HG03135 (cell line): ENCODE data around the gene ERMP1.

Experiments
- ATAC-seq: cut with Tn5 transposase; IDR thresholded peaks from one replicate; pipeline ENCODE4 v1.9.1; 2021; ENCODE audit warnings: mild to moderate bottlenecking, moderate library complexity; ENCODE audit not compliant: unreplicated experiment

ERMP1 gene

DNA sequence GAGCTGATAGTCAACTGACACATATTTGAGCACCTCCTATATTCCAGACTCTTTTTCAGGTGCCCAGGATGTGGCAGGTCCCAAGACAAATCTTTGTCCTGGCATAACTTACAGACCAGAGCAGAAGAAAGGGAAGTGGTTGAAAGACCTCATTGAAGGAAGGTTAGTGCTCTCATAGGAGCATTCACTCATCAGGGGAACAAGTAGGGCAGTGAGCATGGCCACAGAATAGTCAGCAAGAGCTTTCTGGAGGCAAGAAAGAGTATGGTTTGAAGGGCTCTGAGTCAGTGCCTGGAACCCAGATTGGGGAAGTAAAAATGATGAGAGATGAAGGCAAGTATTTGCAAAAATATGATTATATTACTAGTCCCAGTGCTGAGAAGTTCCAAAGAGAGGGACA is 25.0 kb upstream of the ERMP1 start:
- no peak for ATAC-seq

GRCh38 chr9:5854063-5854790 is 21.3 kb upstream of the ERMP1 start:
- ATAC-seq = no peak

- ATAC-seq = no peak
Observed at GRCh38 chr9:5853617-5854016, 20.7 kb upstream of the ERMP1 start.

- no peak for ATAC-seq
Observed at GRCh38 chr9:5852987-5853386, 20.1 kb upstream of the ERMP1 start.

GRCh38 chr9:5851445-5851844 is 18.5 kb upstream of the ERMP1 start:
- ATAC-seq = peak; percentile 82

GRCh38 chr9:5850724-5851122 is 17.8 kb upstream of the ERMP1 start:
- no peak for ATAC-seq

DNA sequence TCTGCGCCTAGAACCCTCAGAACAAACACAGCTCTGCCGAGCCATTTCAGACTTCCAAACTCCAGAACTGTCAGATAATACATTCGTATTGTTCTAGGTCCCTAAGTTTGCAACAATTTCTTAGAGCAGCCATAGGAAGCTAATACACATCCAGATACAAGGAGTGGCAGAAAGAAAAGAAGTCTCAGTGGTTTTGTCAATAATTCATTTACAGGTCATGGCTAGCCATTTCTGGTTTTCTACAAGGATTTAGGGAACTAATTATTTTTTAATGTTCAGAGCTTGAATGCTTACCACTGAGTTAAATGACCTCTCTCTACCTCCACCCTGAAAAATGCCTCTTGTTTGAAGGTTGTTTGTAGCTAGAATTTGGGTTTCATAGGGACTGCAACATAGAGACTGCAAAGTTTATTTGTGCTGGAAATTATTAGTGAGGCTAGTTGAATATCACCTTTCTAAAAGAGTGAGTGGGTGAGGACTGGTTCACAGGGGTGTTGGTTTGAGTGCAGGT is 15.5 kb upstream of the ERMP1 start:
- no peak for ATAC-seq

GRCh38 chr9:5846501-5846921 is 13.6 kb upstream of the ERMP1 start:
- no peak for ATAC-seq

GRCh38 chr9:5846096-5846495 is 13.2 kb upstream of the ERMP1 start:
- no peak for ATAC-seq

GRCh38 chr9:5845157-5845531 is 12.2 kb upstream of the ERMP1 start:
- ATAC-seq = no peak

DNA sequence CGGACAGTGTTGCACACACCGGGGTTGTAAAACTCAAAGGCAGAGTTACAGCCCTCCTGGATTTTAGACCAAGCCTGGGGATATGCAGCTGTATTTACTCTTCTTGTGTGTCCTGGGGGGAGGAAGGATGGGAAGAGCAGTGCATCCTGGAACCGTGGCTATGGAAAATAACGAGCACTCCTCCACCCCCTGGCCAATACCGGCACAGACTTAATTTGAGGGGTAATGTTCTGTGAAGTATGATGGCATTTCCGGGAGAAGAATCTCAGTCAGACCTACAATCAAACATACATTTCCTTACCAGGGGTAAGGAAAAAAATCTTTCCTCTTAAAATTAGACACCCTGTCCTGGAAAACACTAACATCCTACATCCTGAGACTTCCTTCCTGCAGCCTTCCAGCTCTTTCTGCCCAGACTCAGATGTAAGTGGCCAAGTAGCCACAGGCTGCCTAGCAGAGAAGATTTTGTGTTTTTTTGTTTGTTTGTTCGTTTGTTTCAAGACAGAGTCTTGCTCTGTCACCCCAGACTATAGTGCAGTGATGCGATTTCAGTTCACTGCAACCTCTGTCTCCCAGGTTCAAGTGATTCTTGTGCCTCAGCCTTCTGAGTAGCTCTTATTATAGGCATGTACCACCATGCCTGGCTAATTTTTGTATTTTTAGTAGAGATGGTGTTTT is 11.0 kb upstream of the ERMP1 start:
- no peak for ATAC-seq

DNA sequence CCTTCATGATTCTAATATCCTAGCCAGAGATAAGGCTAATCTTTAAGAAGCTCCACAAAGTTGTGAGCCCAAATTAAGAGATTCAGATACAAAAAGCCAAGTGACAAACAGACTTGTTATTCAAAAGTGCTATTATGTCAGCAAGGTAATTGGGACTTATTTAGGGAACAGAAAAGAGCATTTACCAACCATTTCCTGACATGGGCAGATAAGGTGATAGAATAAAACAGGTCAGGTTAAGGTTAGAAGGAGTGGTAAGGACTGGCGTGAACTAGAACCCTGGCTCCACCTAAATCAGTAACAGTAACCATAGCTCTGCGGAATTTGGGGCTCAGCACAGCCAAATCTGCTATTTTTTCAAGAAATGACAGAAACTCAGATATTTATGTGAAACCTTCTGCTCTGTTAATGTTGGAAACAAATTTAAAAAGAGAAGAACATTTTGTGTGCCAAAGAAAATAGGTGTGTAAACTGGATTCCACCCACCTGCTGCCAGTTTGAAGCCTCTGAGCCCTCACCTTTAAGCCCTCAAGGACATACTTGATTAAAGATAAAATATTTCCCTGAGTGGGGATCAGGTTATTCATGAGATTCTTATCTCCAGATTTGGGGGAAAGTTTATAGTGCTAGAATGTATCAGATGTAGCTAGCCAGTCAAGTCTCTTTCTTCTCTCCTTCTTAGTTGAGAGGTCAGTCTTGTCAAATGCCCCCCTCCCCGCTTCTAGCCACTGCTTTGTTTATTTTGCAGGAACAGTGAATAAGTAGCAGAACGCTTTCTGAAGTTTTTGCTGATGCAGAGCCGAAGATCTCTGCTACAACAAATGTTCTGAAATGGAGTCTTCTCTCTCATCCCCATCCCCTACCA is 10.2 kb upstream of the ERMP1 start:
- ATAC-seq = no peak

- no peak for ATAC-seq
Observed at GRCh38 chr9:5841771-5842573, 9.1 kb upstream of the ERMP1 start.

DNA sequence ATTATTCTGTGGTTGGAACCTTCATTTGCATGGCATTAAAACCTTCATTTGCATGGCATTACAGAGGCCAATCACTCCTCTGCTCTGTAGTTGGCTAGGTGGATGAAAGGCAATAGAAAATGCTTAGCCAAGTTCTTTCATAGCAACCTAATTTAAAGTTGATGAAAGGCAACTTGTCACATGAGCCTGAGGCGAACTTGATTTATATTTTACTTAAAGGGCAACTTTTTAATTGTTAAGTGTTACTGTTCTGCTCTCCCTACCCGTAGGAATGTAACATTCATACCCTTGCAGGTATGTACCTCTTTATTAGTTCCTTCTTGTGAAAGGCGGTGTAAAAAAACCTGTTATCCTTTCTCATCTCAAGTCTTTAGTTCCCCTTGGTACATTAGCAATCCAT is 7.9 kb upstream of the ERMP1 start:
- ATAC-seq = no peak

DNA sequence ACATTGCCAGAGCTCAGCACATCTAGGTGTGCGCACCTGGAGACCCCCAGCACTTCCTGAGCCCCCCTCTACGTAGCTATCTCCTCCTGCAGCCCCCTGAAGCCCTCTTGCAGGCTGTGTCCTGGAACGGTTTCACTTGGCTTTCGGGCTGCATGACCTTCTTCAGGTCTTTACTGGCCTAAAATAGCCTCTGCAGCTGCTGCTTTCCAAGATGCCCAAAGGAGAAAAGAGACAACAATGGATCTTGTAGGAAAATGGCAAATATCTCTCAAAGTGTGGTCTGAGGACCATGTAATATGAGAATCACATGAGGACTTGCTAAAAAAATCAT is 6.6 kb upstream of the ERMP1 start:
- no peak for ATAC-seq

- no peak for ATAC-seq
Observed at GRCh38 chr9:5838884-5839571, 6.1 kb upstream of the ERMP1 start.

GRCh38 chr9:5835808-5836207 is 2.9 kb upstream of the ERMP1 start:
- no peak for ATAC-seq

- no peak for ATAC-seq
Observed at GRCh38 chr9:5834214-5834613, 1.3 kb upstream of the ERMP1 start.

DNA sequence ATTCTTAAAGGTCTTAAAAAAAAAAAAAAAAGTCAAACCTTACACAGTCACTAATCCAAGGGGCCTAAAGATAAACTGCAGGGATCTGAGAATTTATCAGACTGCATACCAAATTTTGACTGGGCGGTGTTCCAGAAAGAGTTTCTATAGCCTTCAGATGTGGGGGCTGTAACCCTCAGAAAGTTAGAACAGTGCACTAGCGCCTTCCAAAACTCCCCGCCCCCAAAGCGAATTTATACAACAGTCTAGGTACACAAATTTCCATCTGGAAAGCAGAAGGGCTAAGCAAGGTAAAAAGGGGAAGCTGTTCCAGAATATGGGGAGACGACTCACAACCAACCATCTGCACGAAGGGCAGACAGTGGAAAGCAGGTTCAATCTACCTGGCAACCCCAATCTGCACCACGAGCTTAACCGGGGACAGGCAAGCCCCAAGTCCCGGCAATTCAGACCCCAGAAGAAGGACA is 813 bp downstream of the ERMP1 start:
- ATAC-seq = peak; percentile 2
